D721Med (cell line): ENCODE results near the gene CCM2.

Experiments
- DNase-seq: peaks from one replicate; pipeline ENCODE4 v3.0.0; 2011; ENCODE audit warnings: low spot score; ENCODE audit not compliant: insufficient read length
- FAIRE-seq: peaks from 2 replicates; lab custom pipeline; 2011; peaks lifted over from hg19 to GRCh38; lab: Jason Lieb, UNC
- TF ChIP-seq, protein P1 (sequence below): IDR thresholded peaks from 2 replicates; pipeline ENCODE4 v1.5.1; 2012; ENCODE audit warnings: mild to moderate bottlenecking, control low read depth; ENCODE audit not compliant: insufficient read depth; ENCODE audit errors: missing control alignments

CCM2 gene

GRCh38 chr7:44998153-44998871, 1.7 kb upstream of the CCM2 start:
- FAIRE-seq (no peak), DNase-seq (no peak)
- TF ChIP-seq, protein P1, sequence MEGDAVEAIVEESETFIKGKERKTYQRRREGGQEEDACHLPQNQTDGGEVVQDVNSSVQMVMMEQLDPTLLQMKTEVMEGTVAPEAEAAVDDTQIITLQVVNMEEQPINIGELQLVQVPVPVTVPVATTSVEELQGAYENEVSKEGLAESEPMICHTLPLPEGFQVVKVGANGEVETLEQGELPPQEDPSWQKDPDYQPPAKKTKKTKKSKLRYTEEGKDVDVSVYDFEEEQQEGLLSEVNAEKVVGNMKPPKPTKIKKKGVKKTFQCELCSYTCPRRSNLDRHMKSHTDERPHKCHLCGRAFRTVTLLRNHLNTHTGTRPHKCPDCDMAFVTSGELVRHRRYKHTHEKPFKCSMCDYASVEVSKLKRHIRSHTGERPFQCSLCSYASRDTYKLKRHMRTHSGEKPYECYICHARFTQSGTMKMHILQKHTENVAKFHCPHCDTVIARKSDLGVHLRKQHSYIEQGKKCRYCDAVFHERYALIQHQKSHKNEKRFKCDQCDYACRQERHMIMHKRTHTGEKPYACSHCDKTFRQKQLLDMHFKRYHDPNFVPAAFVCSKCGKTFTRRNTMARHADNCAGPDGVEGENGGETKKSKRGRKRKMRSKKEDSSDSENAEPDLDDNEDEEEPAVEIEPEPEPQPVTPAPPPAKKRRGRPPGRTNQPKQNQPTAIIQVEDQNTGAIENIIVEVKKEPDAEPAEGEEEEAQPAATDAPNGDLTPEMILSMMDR, result no peak

DNA sequence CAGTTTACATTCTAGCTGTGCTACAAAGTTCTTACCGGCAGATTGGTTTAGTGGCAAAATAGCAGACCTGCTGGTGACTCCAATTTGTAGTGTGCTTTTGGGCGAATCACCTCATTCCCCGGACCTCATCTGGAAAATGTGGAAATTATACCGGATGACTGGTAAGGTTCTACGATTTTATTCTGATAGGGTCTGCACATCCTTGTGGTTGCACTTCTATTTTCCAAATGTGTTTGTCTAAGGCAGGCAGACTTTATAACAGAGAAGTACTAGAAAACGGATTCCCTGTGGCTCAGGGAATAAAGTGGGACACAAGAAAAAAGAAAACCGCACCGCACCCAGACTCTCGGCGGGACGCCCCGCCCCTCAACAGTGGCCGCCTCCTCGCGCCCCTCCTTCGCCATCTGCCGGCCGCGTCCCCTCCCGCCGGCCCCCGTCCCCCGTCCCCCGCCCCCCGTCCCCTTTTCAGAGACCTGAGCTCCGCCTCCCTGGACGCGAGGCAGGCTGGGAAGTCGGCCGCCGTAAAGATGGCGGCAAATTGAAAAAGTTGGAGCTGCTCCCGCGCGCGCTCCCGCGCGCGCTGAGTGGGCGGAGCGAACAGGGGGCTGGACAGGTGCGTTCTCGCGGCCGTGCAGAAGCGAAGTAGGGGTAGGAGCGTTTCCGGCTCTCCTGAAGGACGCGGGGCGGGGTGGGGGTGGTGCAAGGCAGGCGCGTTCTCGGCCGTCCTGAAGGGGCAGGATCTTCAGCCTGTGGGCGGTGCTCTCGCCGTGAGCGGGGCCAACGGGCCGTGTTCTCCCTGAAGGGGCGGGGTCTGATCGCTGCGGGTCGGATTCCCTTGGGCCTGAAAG, 532 bp upstream of the CCM2 start:
- DNase-seq (peak; percentile 64), FAIRE-seq (no peak)
- TF ChIP-seq, protein P1, result no peak

DNA sequence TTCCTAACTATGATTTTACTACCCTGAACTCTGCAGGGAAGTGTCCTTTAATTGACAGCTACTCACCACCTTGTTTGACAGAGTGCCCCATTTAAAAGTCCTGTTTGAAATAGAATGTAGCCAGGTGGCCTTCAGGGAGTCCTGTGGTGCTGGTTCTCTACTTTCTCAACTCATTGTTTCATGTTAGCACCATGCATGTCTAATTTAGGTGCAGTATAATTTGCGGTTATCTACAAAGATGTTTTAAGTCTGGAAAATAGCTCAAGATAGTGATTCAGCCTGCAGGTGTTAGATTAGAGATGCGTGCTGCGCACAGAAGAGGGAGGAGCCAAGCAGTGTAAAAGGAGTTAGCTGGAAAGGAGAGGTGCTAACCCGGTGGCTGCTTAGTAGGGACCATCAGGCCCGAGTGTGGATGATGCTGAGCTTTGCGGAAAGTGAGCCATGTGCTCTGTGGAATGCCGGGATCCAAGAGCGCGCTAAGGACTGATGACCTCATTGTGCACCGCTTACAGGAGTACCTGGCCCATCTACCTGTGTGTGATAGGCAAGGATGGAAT, 1.2 kb downstream of the CCM2 start:
- FAIRE-seq (no peak), DNase-seq (no peak)
- TF ChIP-seq, protein P1, result no peak

DNA sequence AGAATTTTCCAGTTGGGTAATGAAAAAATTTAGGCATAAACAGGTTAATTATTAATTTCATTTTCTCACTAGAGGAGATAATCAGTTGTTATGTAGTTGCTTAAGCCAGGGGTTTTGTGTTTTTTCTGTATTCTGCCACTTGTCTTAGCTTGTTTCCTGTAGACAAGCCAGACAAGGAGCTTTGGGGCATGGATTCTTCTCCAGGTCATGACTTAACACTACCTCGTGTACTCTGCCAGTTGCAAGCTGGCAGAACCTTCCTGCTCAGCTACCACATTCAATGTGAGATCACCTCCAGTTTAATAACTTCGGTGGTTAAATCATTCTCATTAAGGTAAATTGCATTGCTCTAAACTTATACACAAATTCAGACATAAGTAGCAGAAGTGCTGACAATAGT, 1.8 kb downstream of the CCM2 start:
- FAIRE-seq (no peak), DNase-seq (no peak)
- TF ChIP-seq, protein P1, result no peak

- TF ChIP-seq, protein P1, result no peak
- no peak for DNase-seq
- no peak for FAIRE-seq
Measured at GRCh38 chr7:45003789-45004188, 3.8 kb downstream of the CCM2 start.

DNA sequence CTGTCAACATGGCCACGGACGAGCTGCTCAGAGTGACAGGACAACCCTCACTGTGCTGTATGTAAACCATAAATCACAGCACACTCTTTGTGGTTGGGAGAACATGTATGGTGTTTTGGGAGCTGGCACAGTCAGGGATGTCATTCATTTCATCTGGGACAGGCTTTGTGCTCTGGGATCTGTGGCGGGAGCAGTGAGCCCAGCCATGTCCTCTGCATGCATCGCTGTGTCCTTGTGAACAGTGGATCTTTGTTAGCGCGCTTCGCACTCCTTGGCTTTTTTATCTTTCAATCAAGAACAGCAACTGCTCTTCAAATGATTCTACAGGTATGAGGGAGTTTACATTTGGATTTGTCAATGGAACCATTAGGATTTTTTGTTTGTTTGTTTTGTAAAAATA, 7.1 kb downstream of the CCM2 start:
- no peak for DNase-seq
- TF ChIP-seq, protein P1, result no peak
- no peak for FAIRE-seq
